PC-3 (cell line): ENCODE measurements around the gene KAT2B.

Experiments used
- CTCF ChIP-seq: fragments of 300-600 bp; sonication (generic); conservative IDR thresholded peaks from 2 replicates; pipeline ENCODE4 v1.5.1; 2017; ENCODE audit warnings: antibody characterized with exemption, low read depth, mild to moderate bottlenecking, low read length
- EZH2 ChIP-seq: fragments of 300-600 bp; sonication (generic); IDR thresholded peaks from one replicate; pipeline ENCODE4 v1.6.1; 2017; ENCODE audit warnings: antibody characterized with exemption, mild to moderate bottlenecking, low read length; ENCODE audit not compliant: unreplicated experiment
- EZH2phosphoT487 ChIP-seq: fragments of 300-600 bp; sonication (generic); IDR thresholded peaks from 2 replicates; pipeline ENCODE4 v1.6.1; 2018; ENCODE audit warnings: mild to moderate bottlenecking, antibody characterized with exemption, low read length, borderline replicate concordance

DNA sequence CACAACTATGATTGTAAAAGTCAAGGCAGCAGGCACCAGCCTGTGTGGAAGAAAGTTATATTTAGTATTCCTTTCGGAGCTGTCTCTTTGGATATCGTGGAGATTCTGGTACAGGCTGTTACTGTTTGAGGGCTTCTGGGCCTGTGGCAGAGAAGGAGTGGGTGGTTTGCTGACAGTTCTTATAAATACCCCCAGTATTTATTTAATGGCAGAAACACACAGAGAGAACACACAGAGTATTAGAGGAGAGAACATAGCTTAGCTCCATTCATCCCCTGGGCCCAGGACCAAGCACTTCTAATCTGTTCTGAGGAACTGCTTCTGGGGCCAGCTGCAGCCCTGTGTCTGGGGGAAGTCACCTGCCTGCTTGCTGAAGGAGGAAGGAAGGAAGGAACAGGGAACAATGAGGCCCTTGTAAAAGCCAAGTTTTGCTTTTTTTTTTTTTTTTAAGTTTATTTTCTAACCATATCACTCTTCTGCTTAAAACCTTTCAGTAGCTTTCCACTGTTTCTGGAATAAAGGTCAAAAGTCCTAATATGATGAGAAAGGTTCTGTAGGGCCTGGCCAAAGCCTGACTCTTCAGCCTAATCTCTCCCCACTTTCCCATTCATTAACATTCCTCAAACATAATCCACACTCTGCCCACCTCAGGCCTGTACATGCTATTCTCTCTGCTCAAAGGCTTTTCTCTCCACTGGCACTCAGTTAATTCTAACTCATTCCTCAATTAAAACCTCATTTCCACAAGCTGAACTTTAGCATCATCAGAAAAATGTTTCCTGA is 16.4 kb upstream of the KAT2B start:
- TF ChIP-seq CTCF (no peak), EZH2phosphoT487 (no peak), EZH2 (no peak)
